Aorta (tissue), 4 donors: ENCODE data around the gene KCNK15. TPM values are rescaled to one million over a fixed set of nuclear protein-coding genes. Genes with fewer than 3 reads are reported as not detected.

Experiments used
- polyA plus RNA-seq, 2 donors: library from polyadenylated mRNA; stranded (reverse); fragments of 200-250 nt; gene quantifications; one replicate each; pipeline ENCODE4 v1.2.3, GENCODE V29; 2013
- total RNA-seq, 2 donors: library from RNA; stranded (reverse); fragmentation: NEBNext Ultra II Directional; extraction: Animal tissue kit (Norgen Biotek cat#: 25700); gene quantifications; one replicate each; pipeline ENCODE4 v1.2.1, GENCODE V29; 2021
- donor health status: healthy with polysubstance abuse.
- donor health status: Bipolar disorder and iron deficiency.
- donor health status: DM: no; HTN: no; CAD: no.
- donor health status: DM: yes; HTN: yes; CAD: no.

The KCNK15 gene
- total and polyA plus RNA-seq, 4 donors = 2.3 to 16.1 (median 5.9) TPM

Other genes with a start within 250 kb of the KCNK15 start
- 100 to 1,000 TPM; 131 to 134 TPM for gene SERINC3, start 223.8 kb upstream of the KCNK15 start, total RNA-seq
- 10 to 100 TPM; 47.1 to 77.7 TPM for gene SERINC3, start 223.8 kb upstream of the KCNK15 start, polyA plus RNA-seq
- 10 to 100 TPM; 80.9 to 85.0 TPM for gene PKIG, start 163.3 kb upstream of the KCNK15 start, total RNA-seq
- 100 to 1,000 TPM; 190 to 247 TPM for gene PKIG, start 163.3 kb upstream of the KCNK15 start, polyA plus RNA-seq
- 10 to 100 TPM in 1 of 2 donors, 1 to 10 TPM in 1; 6.1 to 16.4 TPM for gene ADA, start 94.2 kb upstream of the KCNK15 start, total RNA-seq
- gene ADA, start 94.2 kb upstream of the KCNK15 start, polyA plus RNA-seq = 10 to 100 TPM in 1 of 2 donors, 1 to 10 TPM in 1; 2.8 to 15.3 TPM
- 100 to 1,000 TPM in 1 of 2 donors, 10 to 100 TPM in 1; 59.4 to 186 TPM for gene CCN5, start 30.5 kb upstream of the KCNK15 start, total RNA-seq
- gene CCN5, start 30.5 kb upstream of the KCNK15 start, polyA plus RNA-seq = 100 to 1,000 TPM in 1 of 2 donors, 10 to 100 TPM in 1; 93.1 to 137 TPM
- 10 to 100 TPM in 1 of 2 donors, 1 to 10 TPM in 1; 2.8 to 16.6 TPM for gene RIMS4, start 64.7 kb downstream of the KCNK15 start, total RNA-seq
- 1 to 10 TPM in 1 of 2 donors, under 1 TPM in 1; 0.46 to 2.3 TPM for gene RIMS4, start 64.7 kb downstream of the KCNK15 start, polyA plus RNA-seq
- gene YWHAB, start 139.8 kb downstream of the KCNK15 start, total RNA-seq = 100 to 1,000 TPM; 166 to 167 TPM
- 100 to 1,000 TPM; 105 to 117 TPM for gene YWHAB, start 139.8 kb downstream of the KCNK15 start, polyA plus RNA-seq
- 10 to 100 TPM; 21.6 to 27.2 TPM for gene PABPC1L, start 164.2 kb downstream of the KCNK15 start, total RNA-seq
- 10 to 100 TPM in 1 of 2 donors, 1 to 10 TPM in 1; 1.4 to 77.2 TPM for gene PABPC1L, start 164.2 kb downstream of the KCNK15 start, polyA plus RNA-seq
- gene TOMM34, start 214.5 kb downstream of the KCNK15 start, total RNA-seq = 10 to 100 TPM; 11.6 to 13.4 TPM
- 1 to 10 TPM; 5.1 to 7.9 TPM for gene TOMM34, start 214.5 kb downstream of the KCNK15 start, polyA plus RNA-seq
- gene STK4, start 220.6 kb downstream of the KCNK15 start, total RNA-seq = 10 to 100 TPM; 40.1 to 41.0 TPM
- 1 to 10 TPM; 5.4 to 9.8 TPM for gene STK4, start 220.6 kb downstream of the KCNK15 start, polyA plus RNA-seq